Activated CD4-positive, alpha-beta T cell treated with anti-CD3 and anti-CD28 coated beads for 36 hours (primary cell): ENCODE data around the gene KRTAP10-3. TPM values are rescaled to one million over a fixed set of nuclear protein-coding genes. Genes with fewer than 3 reads are reported as not detected.
"Not testable (repeated sequence)": the region's sequence is repeated elsewhere in the genome, so short reads cannot be mapped to it uniquely, and the experiment has no call there.

Source experiments
- ATAC-seq: fragments of 200-7000 bp; cut with Tn5 transposase; one replicate; pipeline ENCODE4 v1.10.0; 2021; ENCODE audit warnings: mild to moderate bottlenecking, moderate library complexity
- CTCF ChIA-PET: fragments of 350-600 bp; sonication (Branson Sonifier 250); formaldehyde crosslinking; loops from one replicate; lab custom pipeline; 2021; ENCODE audit warnings: antibody characterized with exemption; lab: Charles Lee
- POLR2A ChIA-PET: fragments of 350-600 bp; sonication (Branson Sonifier 250); formaldehyde crosslinking; loops from one replicate; lab custom pipeline; 2021; ENCODE audit warnings: antibody characterized with exemption, inconsistent platforms; lab: Charles Lee
- DNase-seq: peaks from one replicate; pipeline ENCODE4 v3.0.0-alpha.2; 2020
- H3K27ac Mint-ChIP-seq: one replicate; pipeline ENCODE4 v1.8.0; 2021; ENCODE audit warnings: mixed read lengths
- H3K27me3 Mint-ChIP-seq: one replicate; pipeline ENCODE4 v1.8.0; 2021; ENCODE audit warnings: mixed read lengths
- H3K36me3 Mint-ChIP-seq: one replicate; pipeline ENCODE4 v1.8.0; 2021; ENCODE audit warnings: low read depth, mixed read lengths
- H3K4me1 Mint-ChIP-seq: one replicate; pipeline ENCODE4 v1.8.0; 2021; ENCODE audit warnings: mixed read lengths
- H3K4me3 Mint-ChIP-seq: one replicate; pipeline ENCODE4 v1.8.0; 2021; ENCODE audit warnings: mild to moderate bottlenecking, moderate library complexity, mixed read lengths
- H3K9me3 Mint-ChIP-seq: one replicate; pipeline ENCODE4 v1.8.0; 2021; ENCODE audit warnings: low read depth, mixed read lengths
- intact Hi-C, 2 experiments: fragments of 100-400 bp; cut with DNase I in 1 of 2; cut with micrococcal nuclease in 1 of 2; formaldehyde crosslinking; loops; one replicate each; pipeline versions ENCODE4 v1.14.2 to v1.15.1; 2022 to 2024; cut with DNase I, micrococcal nuclease
- total RNA-seq, 2 experiments: library from RNA; stranded (reverse); gene quantifications; one replicate each; pipeline ENCODE4 v1.2.3, GENCODE V29; 2021

KRTAP10-3 gene
- total RNA-seq, 2 experiments from 2014 or later, result not detected

- no peak for DNase-seq
- no peaks in the 10 kb centered on the region for H3K27me3 Mint-ChIP-seq
- no peak overlapping the region for H3K27ac Mint-ChIP-seq
- POLR2A ChIA-PET, result no interaction called here
- CTCF ChIA-PET, result no interaction called here
- H3K9me3 Mint-ChIP-seq, result peaks cover 3% of the 10 kb centered on the region
- no peak for ATAC-seq
- H3K4me3 Mint-ChIP-seq, result no peak overlapping the region
- intact Hi-C loops, result no loop called here
- peaks cover 12% of the 10 kb centered on the region for H3K4me1 Mint-ChIP-seq
- H3K36me3 Mint-ChIP-seq, result no peaks in the 10 kb centered on the region
These were observed 9.0 kb upstream of the KRTAP10-3 start for GRCh38 chr21:44567481-44568171.

GRCh38 chr21:44566403-44566802 is 7.8 kb upstream of the KRTAP10-3 start:
- ChIA-PET CTCF (no interaction called here), POLR2A (no interaction called here)
- peaks cover 12% of the 10 kb centered on the region for H3K4me1 Mint-ChIP-seq
- DNase-seq (no peak), ATAC-seq (no peak)
- no peak overlapping the region for H3K4me3 Mint-ChIP-seq
- H3K9me3 Mint-ChIP-seq, result peaks cover 9% of the 10 kb centered on the region
- H3K27ac Mint-ChIP-seq, result no peak overlapping the region
- intact Hi-C loops, result no loop called here
- H3K36me3 Mint-ChIP-seq, result no peaks in the 10 kb centered on the region
- no peaks in the 10 kb centered on the region for H3K27me3 Mint-ChIP-seq

- H3K36me3 Mint-ChIP-seq, result peaks cover 2% of the 10 kb centered on the region
- ATAC-seq (peak; percentile 42), DNase-seq (no peak)
- peaks cover 15% of the 10 kb centered on the region for H3K9me3 Mint-ChIP-seq
- H3K27ac Mint-ChIP-seq, result peak overlapping the region; percentile 27
- ChIA-PET POLR2A (no interaction called here), CTCF (no interaction called here)
- no peaks in the 10 kb centered on the region for H3K27me3 Mint-ChIP-seq
- peaks cover 12% of the 10 kb centered on the region for H3K4me1 Mint-ChIP-seq
- H3K4me3 Mint-ChIP-seq, result no peak overlapping the region
- intact Hi-C loops, result no loop called here
These were observed 6.4 kb upstream of the KRTAP10-3 start for GRCh38 chr21:44564886-44565598.

- H3K27me3 Mint-ChIP-seq, result no peaks in the 10 kb centered on the region
- H3K27ac Mint-ChIP-seq, result no peak overlapping the region
- CTCF ChIA-PET, result no interaction called here
- ATAC-seq (no peak), DNase-seq (no peak)
- H3K4me1 Mint-ChIP-seq, result peaks cover 12% of the 10 kb centered on the region
- H3K4me3 Mint-ChIP-seq, result no peak overlapping the region
- intact Hi-C loops, result no loop called here
- peaks cover 15% of the 10 kb centered on the region for H3K9me3 Mint-ChIP-seq
- peaks cover 2% of the 10 kb centered on the region for H3K36me3 Mint-ChIP-seq
- POLR2A ChIA-PET, result no interaction called here
These were observed 5.5 kb upstream of the KRTAP10-3 start for GRCh38 chr21:44564099-44564498.

GRCh38 chr21:44558329-44558675 is 293 bp downstream of the KRTAP10-3 start:
- intact Hi-C loops, CTCF ChIA-PET, H3K27me3 Mint-ChIP-seq, POLR2A ChIA-PET, H3K27ac Mint-ChIP-seq, ATAC-seq, H3K4me3 Mint-ChIP-seq, DNase-seq, H3K4me1 Mint-ChIP-seq, H3K36me3 Mint-ChIP-seq: not testable (repeated sequence)
- peaks cover 20% of the 10 kb centered on the region for H3K9me3 Mint-ChIP-seq

GRCh38 chr21:44557491-44558328 is 885 bp downstream of the KRTAP10-3 start:
- intact Hi-C loops, result no loop called here
- Mint-ChIP-seq H3K27ac (no peak overlapping the region), H3K4me3 (no peak overlapping the region), H3K4me1 (no peaks in the 10 kb centered on the region), H3K9me3 (peaks cover 22% of the 10 kb centered on the region), H3K36me3 (peaks cover 2% of the 10 kb centered on the region), H3K27me3 (no peaks in the 10 kb centered on the region)
- POLR2A ChIA-PET, result no interaction called here
- CTCF ChIA-PET, result interaction anchor here (1.0 kb wide), 1 partner anchor 10 kb away, joined by 6 read pairs; no protein-coding TSS in a partner anchor
- DNase-seq (no peak), ATAC-seq (no peak)

GRCh38 chr21:44556879-44557278 is 1.7 kb downstream of the KRTAP10-3 start:
- Mint-ChIP-seq H3K27me3 (no peaks in the 10 kb centered on the region), H3K36me3 (peaks cover 2% of the 10 kb centered on the region), H3K9me3 (peaks cover 17% of the 10 kb centered on the region), H3K27ac (no peak overlapping the region), H3K4me1 (no peaks in the 10 kb centered on the region), H3K4me3 (no peak overlapping the region)
- DNase-seq, result no peak
- ChIA-PET CTCF (interaction anchor here (1.0 kb wide), 1 partner anchor 10 kb away, joined by 6 read pairs; no protein-coding TSS in a partner anchor), POLR2A (interaction anchor here (0.7 kb wide), 1 partner anchor 204 kb away, joined by 6 read pairs; no protein-coding TSS in a partner anchor)
- intact Hi-C loops, result no loop called here
- ATAC-seq, result no peak

GRCh38 chr21:44555200-44555875 is 3.3 kb downstream of the KRTAP10-3 start:
- DNase-seq (no peak), ATAC-seq (no peak)
- intact Hi-C loops, result no loop called here
- H3K36me3 Mint-ChIP-seq, result no peaks in the 10 kb centered on the region
- no peak overlapping the region for H3K27ac Mint-ChIP-seq
- ChIA-PET CTCF (interaction anchor here (0.8 kb wide), 1 partner anchor 73 kb away, joined by 3 read pairs; no protein-coding TSS in a partner anchor), POLR2A (no interaction called here)
- H3K9me3 Mint-ChIP-seq, result peaks cover 10% of the 10 kb centered on the region
- H3K4me3 Mint-ChIP-seq, result no peak overlapping the region
- H3K27me3 Mint-ChIP-seq, result no peaks in the 10 kb centered on the region
- H3K4me1 Mint-ChIP-seq, result no peaks in the 10 kb centered on the region

- Mint-ChIP-seq H3K4me1 (peaks cover 12% of the 10 kb centered on the region), H3K27ac (no peak overlapping the region), H3K27me3 (no peaks in the 10 kb centered on the region), H3K4me3 (no peak overlapping the region), H3K36me3 (peaks cover under 1% of the 10 kb centered on the region), H3K9me3 (peaks cover 10% of the 10 kb centered on the region)
- DNase-seq (no peak), ATAC-seq (no peak)
- intact Hi-C loops, result no loop called here
- POLR2A ChIA-PET, result no interaction called here
- CTCF ChIA-PET, result no interaction called here
These were observed 5.9 kb downstream of the KRTAP10-3 start for GRCh38 chr21:44552681-44553080.

- H3K27ac Mint-ChIP-seq, result no peak overlapping the region
- peaks cover 15% of the 10 kb centered on the region for H3K9me3 Mint-ChIP-seq
- peaks cover 6% of the 10 kb centered on the region for H3K36me3 Mint-ChIP-seq
- CTCF ChIA-PET, result no interaction called here
- peaks cover 17% of the 10 kb centered on the region for H3K4me1 Mint-ChIP-seq
- intact Hi-C loops, result no loop called here
- H3K27me3 Mint-ChIP-seq, result no peaks in the 10 kb centered on the region
- ATAC-seq, result no peak
- H3K4me3 Mint-ChIP-seq, result no peak overlapping the region
- DNase-seq, result no peak
- POLR2A ChIA-PET, result no interaction called here
These were observed 6.5 kb downstream of the KRTAP10-3 start for GRCh38 chr21:44552136-44552535.
